Prostate gland (tissue), 2 donors: ENCODE measurements around the gene BAIAP3.

Experiments
- POLR2A ChIP-seq: fragments of 450-650 bp; IDR thresholded peaks from one replicate; pipeline ENCODE4 v1.6.1; 2016; ENCODE audit warnings: antibody characterized with exemption, mild to moderate bottlenecking
- TF ChIP-seq, protein P1 (sequence below), 4 experiments: fragments of 200-600 bp in 2 of 4; fragments of 450-650 bp in 2 of 4; sonication (generic) in 2 of 4; IDR thresholded peaks; 1 replicate in 3 of 4; 2 replicates in 1 of 4; pipeline ENCODE4 v1.5.1; 2016 to 2019; ENCODE audit warnings: antibody characterized with exemption in 4 of 4, mild to moderate bottlenecking in 2 of 4, moderate library complexity in 2 of 4

DNA sequence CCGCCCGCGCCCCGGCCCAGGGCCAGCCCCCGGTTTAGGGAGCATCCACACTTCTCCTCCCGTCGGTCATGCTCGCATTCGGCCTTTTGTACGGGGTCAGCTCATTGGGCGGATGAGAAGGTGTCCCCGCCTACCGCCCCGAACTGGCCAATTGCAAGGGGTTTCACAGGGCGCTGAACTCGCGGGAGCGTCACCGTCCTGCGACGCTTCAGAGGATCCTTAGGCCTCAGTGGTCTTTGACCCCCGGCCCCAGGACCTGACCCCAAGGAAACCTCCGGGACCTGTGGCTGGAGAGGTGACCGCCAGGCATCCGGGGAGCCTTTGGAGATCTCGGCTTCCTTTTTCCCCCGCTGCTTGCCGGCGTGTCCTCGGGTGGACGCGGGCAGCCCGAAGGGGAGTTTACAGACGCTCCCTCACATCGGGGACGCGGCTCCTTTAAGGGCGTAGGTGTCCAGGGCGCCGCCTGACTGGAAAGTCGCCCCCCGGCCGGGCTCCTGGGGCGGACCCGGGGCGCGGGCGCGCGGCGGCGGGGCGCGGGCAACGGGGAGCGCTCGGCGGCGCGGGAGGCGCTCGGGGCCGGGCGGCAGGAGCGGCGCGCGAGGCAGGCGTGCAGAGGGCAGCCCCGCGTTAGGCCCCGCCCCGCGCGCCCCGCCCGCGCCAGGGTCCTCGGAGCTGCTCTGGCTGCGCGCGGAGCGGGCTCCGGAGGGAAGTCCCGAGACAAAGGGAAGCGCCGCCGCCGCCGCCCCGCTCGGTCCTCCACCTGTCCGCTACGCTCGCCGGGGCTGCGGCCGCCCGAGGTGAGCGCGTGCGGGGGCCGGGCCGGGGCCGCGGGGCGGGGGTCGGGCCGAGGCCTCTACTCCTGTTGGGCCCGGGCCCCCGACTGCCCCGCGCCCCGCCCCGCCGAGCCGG is 24.2 kb upstream of the BAIAP3 start, which contains the start of gene UBE2I:
- TF ChIP-seq, protein P1, sequence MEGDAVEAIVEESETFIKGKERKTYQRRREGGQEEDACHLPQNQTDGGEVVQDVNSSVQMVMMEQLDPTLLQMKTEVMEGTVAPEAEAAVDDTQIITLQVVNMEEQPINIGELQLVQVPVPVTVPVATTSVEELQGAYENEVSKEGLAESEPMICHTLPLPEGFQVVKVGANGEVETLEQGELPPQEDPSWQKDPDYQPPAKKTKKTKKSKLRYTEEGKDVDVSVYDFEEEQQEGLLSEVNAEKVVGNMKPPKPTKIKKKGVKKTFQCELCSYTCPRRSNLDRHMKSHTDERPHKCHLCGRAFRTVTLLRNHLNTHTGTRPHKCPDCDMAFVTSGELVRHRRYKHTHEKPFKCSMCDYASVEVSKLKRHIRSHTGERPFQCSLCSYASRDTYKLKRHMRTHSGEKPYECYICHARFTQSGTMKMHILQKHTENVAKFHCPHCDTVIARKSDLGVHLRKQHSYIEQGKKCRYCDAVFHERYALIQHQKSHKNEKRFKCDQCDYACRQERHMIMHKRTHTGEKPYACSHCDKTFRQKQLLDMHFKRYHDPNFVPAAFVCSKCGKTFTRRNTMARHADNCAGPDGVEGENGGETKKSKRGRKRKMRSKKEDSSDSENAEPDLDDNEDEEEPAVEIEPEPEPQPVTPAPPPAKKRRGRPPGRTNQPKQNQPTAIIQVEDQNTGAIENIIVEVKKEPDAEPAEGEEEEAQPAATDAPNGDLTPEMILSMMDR (IDR thresholded peaks at IDR 0.05) = no peak
- peak; percentile 49 for TF ChIP-seq POLR2A
